ENCODE measurements around the gene FAM236D. TPM values are rescaled to one million over a fixed set of nuclear protein-coding genes. Genes with fewer than 3 reads are reported as not detected.
"Not testable (repeated sequence)": the region's sequence is repeated elsewhere in the genome, so short reads cannot be mapped to it uniquely, and the experiment has no call there.

FAM236D gene
- polyA plus RNA-seq = not detected

DNA sequence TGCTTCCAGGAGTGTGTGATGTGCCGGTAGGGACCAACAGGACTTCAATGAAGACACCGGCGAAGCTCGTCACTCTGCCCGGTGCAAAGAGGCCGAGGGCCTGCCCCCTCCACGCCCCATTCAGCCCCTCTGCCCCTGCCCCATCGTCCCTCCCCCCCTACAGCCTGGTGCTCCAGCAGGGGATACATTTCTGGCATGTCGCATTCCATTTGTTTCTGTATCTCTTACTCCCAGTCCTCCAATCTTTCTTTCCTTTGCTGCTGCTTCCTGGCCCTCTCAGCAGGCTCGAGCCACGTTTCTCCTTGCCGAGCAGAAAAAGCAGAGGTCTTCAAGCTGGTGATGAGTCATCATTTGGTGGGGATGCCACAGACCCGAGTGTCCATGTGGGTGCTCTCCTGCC, at the start of gene FAM236D:
Gene FAM236D (minus strand): TSS at position 101 of the 400 bp plus-strand sequence. CDS start 100 bp downstream, at position 1.
- H3K27ac ChIP-seq (ENCODE audit: low read depth, low read length) = not testable (repeated sequence)
- WGBS, 3 donors = no CpG with 5 or more reads among the region's 13 CpGs

GRCh38 chrX:72837532-72837931, 29.5 kb upstream of the FAM236D start:
- H3K27ac ChIP-seq (ENCODE audit: low read depth, low read length) = not testable (repeated sequence)
- WGBS, 3 donors = no CpG with 5 or more reads among the region's 2 CpGs

GRCh38 chrX:72830701-72831100, 22.7 kb upstream of the FAM236D start:
- WGBS, 3 donors = no CpG with 5 or more reads among the region's 13 CpGs
- not testable (repeated sequence) for H3K27ac ChIP-seq (ENCODE audit: low read depth, low read length)

DNA sequence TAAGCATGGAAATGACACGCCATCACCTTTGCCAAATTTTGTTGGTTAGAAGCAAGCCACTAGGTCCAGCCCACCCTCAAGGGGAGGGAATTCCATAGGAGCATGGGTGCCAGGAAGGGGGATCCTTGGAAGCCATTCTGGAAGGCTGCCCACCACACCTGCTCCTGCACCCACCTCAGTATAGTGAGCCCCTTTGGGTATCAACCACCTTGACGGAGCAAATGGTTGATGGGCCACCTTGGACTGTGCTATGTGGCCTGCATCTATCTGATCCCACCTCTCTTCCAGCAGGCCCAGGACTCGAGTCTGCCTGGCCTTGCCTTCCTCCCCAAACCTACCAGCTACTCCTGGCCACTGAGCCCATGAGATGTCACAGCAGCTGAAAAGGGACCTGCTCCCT, 17.6 kb downstream of the FAM236D start:
- 100% methylated on average over 1 of the region's 3 CpGs; no CpG with 5 or more reads in 1 of the 3 donors for WGBS, 3 donors

GRCh38 chrX:72788142-72788541, 19.9 kb downstream of the FAM236D start:
- WGBS, 3 donors = no CpG with 5 or more reads among the region's 1 CpG
- H3K27ac ChIP-seq (ENCODE audit: low read depth, low read length) = not testable (repeated sequence)

More for the DNA sequence above, 17.6 kb downstream of the FAM236D start:
- H3K27ac ChIP-seq (ENCODE audit: low read depth, low read length) = not testable (repeated sequence)

GRCh38 chrX:72783964-72784363, 24.0 kb downstream of the FAM236D start:
- H3K27ac ChIP-seq (ENCODE audit: low read depth, low read length) = not testable (repeated sequence)
- no CpG with 5 or more reads among the region's 6 CpGs for WGBS, 3 donors

- H3K27ac ChIP-seq (ENCODE audit: low read depth, low read length) = not testable (repeated sequence)
- WGBS, 3 donors = no CpG with 5 or more reads among the region's 8 CpGs
Measured at GRCh38 chrX:72783365-72783936, 24.6 kb downstream of the FAM236D start.

DNA sequence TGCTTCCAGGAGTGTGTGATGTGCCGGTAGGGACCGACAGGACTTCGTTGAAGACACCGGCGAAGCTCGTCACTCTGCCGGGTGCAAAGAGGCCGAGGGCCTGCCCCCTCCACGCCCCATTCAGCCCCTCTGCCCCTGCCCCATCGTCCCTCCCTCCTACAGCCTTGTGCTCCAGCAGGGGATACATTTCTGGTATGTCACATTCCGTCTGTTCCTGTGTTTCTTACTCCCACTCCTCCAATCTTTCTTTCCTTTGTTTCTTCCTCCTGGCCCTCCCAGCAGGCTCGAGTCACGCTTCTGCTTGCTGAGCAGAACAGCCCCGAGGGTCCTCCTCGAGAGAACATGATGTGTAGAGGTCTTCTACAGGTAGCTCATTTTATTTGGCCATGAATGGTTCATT, 25.4 kb downstream of the FAM236D start, which contains the start of gene FAM236B:
Gene FAM236B (minus strand): TSS at position 101 of the 400 bp plus-strand sequence. CDS start 100 bp downstream, at position 1.
- no CpG with 5 or more reads among the region's 15 CpGs for WGBS, 3 donors
- not testable (repeated sequence) for H3K27ac ChIP-seq (ENCODE audit: low read depth, low read length)

GRCh38 chrX:72778146-72778545, 29.9 kb downstream of the FAM236D start:
- H3K27ac ChIP-seq (ENCODE audit: low read depth, low read length) = not testable (repeated sequence)
- no CpG with 5 or more reads among the region's 6 CpGs for WGBS, 3 donors

GRCh38 chrX:72777467-72777790, 30.6 kb downstream of the FAM236D start:
- not testable (repeated sequence) for H3K27ac ChIP-seq (ENCODE audit: low read depth, low read length)
- no CpG with 5 or more reads among the region's 15 CpGs for WGBS, 3 donors

- not testable (repeated sequence) for H3K27ac ChIP-seq (ENCODE audit: low read depth, low read length)
- no CpG with 5 or more reads among the region's 44 CpGs for WGBS, 3 donors
Measured at GRCh38 chrX:72776653-72777466, 31.1 kb downstream of the FAM236D start, which contains the start of gene DMRTC1B. TSS of gene DMRTC1B (plus strand) at chrX:72776890. CDS start at chrX:72845136, 68,246 bp downstream.

- no CpG with 5 or more reads among the region's 9 CpGs for WGBS, 3 donors
- H3K27ac ChIP-seq (ENCODE audit: low read depth, low read length) = not testable (repeated sequence)
Measured at GRCh38 chrX:72760454-72760853, 47.6 kb downstream of the FAM236D start.

Other genes with a start within 250 kb of the FAM236D start
- 10 to 100 TPM; 12.2 to 27.8 (median 14.9) TPM for gene HDAC8, start 235.4 kb downstream of the FAM236D start, polyA plus RNA-seq
- 1 to 10 TPM; 2.3 to 5.2 (median 2.8) TPM for gene PHKA1, start 93.9 kb downstream of the FAM236D start, polyA plus RNA-seq
- under 1 TPM in 2 of 3 donors, not detected in 1; 0.07 to 0.94 TPM for gene DMRTC1B, start 31.3 kb downstream of the FAM236D start, polyA plus RNA-seq
- gene FAM236B, start 25.6 kb downstream of the FAM236D start, polyA plus RNA-seq = not detected
- gene FAM236C, start 104.4 kb upstream of the FAM236D start, polyA plus RNA-seq = not detected
- gene FAM236A, start 130.0 kb upstream of the FAM236D start, polyA plus RNA-seq = not detected
- under 1 TPM in 1 of 3 donors, not detected in 2; 0.48 TPM for gene DMRTC1, start 135.6 kb upstream of the FAM236D start, polyA plus RNA-seq
- not detected for gene PABPC1L2B, start 194.7 kb upstream of the FAM236D start, polyA plus RNA-seq